CD4-positive, alpha-beta memory T cell (primary cell): Measurements from ENCODE around the gene ELP1. TPM values are rescaled to one million over a fixed set of nuclear protein-coding genes. Genes with fewer than 3 reads are reported as not detected.
"Not testable (repeated sequence)": the region's sequence is repeated elsewhere in the genome, so short reads cannot be mapped to it uniquely, and the experiment has no call there.

Experiments used
- CTCF ChIA-PET: fragments of 350-600 bp; sonication (Branson Sonifier 250); formaldehyde crosslinking; loops from one replicate; lab custom pipeline; 2021; ENCODE audit warnings: inconsistent platforms; ENCODE audit not compliant: partially characterized antibody; lab: Charles Lee
- POLR2A ChIA-PET: fragments of 350-600 bp; sonication (Branson Sonifier 250); formaldehyde crosslinking; loops from one replicate; lab custom pipeline; 2021; ENCODE audit not compliant: partially characterized antibody; lab: Charles Lee
- DNase-seq, 5 donors: peaks; one replicate each; pipeline versions ENCODE4 v3.0.0 to v3.0.0-alpha.2; 2020 to 2022; ENCODE audit warnings: mixed read lengths in 1 of 5
- H3K27ac ChIP-seq: one replicate; pipeline ENCODE4 v1.7.0; 2013; ENCODE audit warnings: low read depth, low read length
- H3K27me3 ChIP-seq: 2 replicates; pipeline ENCODE4 v1.7.0; 2013; ENCODE audit warnings: mild to moderate bottlenecking, low read length, moderate library complexity; ENCODE audit not compliant: insufficient read depth
- H3K36me3 ChIP-seq: 2 replicates; pipeline ENCODE4 v1.7.0; 2013; ENCODE audit warnings: mild to moderate bottlenecking, low read length, moderate library complexity; ENCODE audit not compliant: insufficient read depth
- H3K4me1 ChIP-seq: 2 replicates; pipeline ENCODE4 v1.7.0; 2013; ENCODE audit warnings: mild to moderate bottlenecking, low read length, moderate library complexity; ENCODE audit not compliant: insufficient read depth
- H3K4me3 ChIP-seq, 2 donors: one replicate each; pipeline ENCODE4 v1.7.0; 2013; ENCODE audit warnings: low read length in 2 of 2, mild to moderate bottlenecking in 1 of 2
- H3K9me3 ChIP-seq, 2 donors: one replicate each; pipeline ENCODE4 v1.7.0; 2013; ENCODE audit warnings: low read length in 2 of 2, control low read depth in 1 of 2; ENCODE audit not compliant: control insufficient read depth in 1 of 2
- H3K27ac Mint-ChIP-seq, 7 donors: one replicate each; pipeline ENCODE4 v1.8.0; 2020 to 2021; ENCODE audit warnings: mixed read lengths in 7 of 7, mild to moderate bottlenecking in 6 of 7, inconsistent platforms in 3 of 7, moderate library complexity in 3 of 7
- H3K27me3 Mint-ChIP-seq, 2 donors: one replicate each; pipeline ENCODE4 v1.8.0; 2020 to 2021; ENCODE audit warnings: mixed read lengths in 2 of 2
- H3K36me3 Mint-ChIP-seq, 2 donors: one replicate each; pipeline ENCODE4 v1.8.0; 2020 to 2021; ENCODE audit warnings: mixed read lengths in 2 of 2, inconsistent platforms in 1 of 2, mild to moderate bottlenecking in 1 of 2
- H3K4me1 Mint-ChIP-seq, 4 donors: one replicate each; pipeline ENCODE4 v1.8.0; 2020 to 2021; ENCODE audit warnings: mixed read lengths in 4 of 4, mild to moderate bottlenecking in 1 of 4
- H3K4me3 Mint-ChIP-seq, 8 donors: one replicate each; pipeline ENCODE4 v1.8.0; 2020 to 2021; ENCODE audit warnings: mixed read lengths in 8 of 8, mild to moderate bottlenecking in 7 of 8, moderate library complexity in 6 of 8, inconsistent platforms in 3 of 8
- H3K9me3 Mint-ChIP-seq, 8 donors: one replicate each; pipeline ENCODE4 v1.8.0; 2020 to 2021; ENCODE audit warnings: mixed read lengths in 8 of 8, mild to moderate bottlenecking in 5 of 8, inconsistent platforms in 3 of 8, moderate library complexity in 1 of 8
- intact Hi-C: fragments of 100-400 bp; cut with micrococcal nuclease; formaldehyde crosslinking; loops from one replicate; pipeline ENCODE4 v1.15.1; 2023
- polyA plus RNA-seq, 2 donors: library from polyadenylated mRNA; unstranded; fragments of 300-500 nt; fragmentation: Illumina TruSeq; gene quantifications; one replicate each; pipeline ENCODE4 v1.2.3, GENCODE V29; 2021
- total RNA-seq, 2 experiments: library from RNA; stranded (reverse); gene quantifications; one replicate each; pipeline ENCODE4 v1.2.3, GENCODE V29; 2021

ELP1 gene
- total and polyA plus RNA-seq, 4 experiments from 2014 or later, result 21.2 to 32.3 (median 25.3) TPM

DNA sequence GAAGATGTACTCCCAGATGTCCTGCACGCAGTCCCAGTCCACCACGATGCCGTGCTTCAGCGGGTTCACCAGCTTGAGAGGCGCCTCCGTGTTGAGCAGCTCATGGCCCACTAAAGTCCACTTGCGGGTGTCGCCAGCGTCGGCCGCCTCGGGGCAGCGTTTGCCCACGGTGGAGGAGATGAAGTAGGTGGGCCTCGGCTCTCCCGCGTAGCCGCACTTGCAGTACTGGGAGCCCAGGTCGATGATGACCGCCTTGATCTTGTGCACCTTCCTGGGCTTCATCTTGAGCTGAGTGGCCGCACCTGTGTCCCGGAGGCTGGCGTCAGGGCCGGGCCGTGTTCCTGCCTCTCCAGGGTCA lies 78.4 kb downstream of the ELP1 start:
- no peak overlapping the region for H3K4me3 ChIP-seq
- H3K27ac ChIP-seq, result no peak overlapping the region
- no peak overlapping the region for H3K4me3 Mint-ChIP-seq
- H3K27me3 ChIP-seq, result no peaks in the 10 kb centered on the region
- H3K9me3 Mint-ChIP-seq, result peaks cover 0 to 2% (median 0%) of the 10 kb centered on the region in 8 donors
- H3K27ac Mint-ChIP-seq, result no peak overlapping the region
- H3K4me1 ChIP-seq, result no peaks in the 10 kb centered on the region
- H3K4me1 Mint-ChIP-seq, result no peaks in the 10 kb centered on the region
- peaks cover 0 to 1% of the 10 kb centered on the region in 2 donors for H3K27me3 Mint-ChIP-seq
- intact Hi-C loops, result no loop called here
- H3K9me3 ChIP-seq, result no peaks in the 10 kb centered on the region
- ChIA-PET POLR2A (no interaction called here), CTCF (no interaction called here)
- H3K36me3 ChIP-seq, result no peaks in the 10 kb centered on the region
- H3K36me3 Mint-ChIP-seq, result no peaks in the 10 kb centered on the region
- no peak for DNase-seq

DNA sequence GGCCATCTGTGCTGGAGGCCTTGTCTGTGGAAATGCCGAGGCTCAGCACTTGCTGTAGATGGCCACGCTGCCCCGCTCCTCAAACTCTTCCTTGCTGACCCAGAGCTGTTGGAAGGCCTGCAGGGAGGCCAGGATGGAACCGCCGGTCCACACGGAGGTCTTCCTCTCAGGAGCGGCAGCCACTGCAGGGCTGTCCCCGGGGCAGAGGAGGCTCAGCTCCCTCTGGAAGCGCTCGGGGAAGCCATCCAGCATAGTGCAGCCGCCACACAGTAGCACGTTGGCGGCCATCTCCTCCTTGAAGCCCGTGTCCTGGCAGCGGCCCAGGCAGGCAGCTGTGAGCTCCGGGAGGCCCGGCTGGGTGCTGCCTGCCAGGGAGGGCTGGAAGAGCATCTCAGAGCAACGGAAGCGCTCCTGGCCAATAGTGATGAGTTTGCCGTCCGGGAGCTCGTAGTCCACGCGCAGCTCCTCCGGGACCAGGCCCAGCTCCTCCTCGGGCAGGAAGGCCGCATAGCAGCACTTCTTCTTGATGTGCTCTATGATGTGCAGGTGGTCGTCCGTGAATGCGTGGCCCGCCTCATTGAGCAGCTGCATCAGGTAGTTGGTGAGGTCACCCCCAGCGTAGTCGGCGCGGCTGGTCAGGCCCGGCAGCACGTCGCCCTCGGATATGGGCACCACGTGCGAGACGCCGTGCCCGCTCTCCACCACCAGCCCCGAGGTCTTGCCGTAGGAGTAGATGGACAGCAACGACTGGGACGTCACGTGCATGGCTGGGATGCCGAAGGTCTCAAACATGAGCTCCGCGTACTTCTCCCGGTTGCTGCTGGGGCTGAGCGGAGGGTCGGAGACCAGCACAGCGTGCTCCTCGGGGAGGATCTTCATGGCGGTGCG lies 79.0 kb downstream of the ELP1 start:
- Mint-ChIP-seq H3K9me3 (peaks cover 0 to 2% (median 0%) of the 10 kb centered on the region in 8 donors), H3K27me3 (peaks cover 0 to 1% of the 10 kb centered on the region in 2 donors), H3K27ac (no peak overlapping the region), H3K4me1 (no peaks in the 10 kb centered on the region), H3K36me3 (no peaks in the 10 kb centered on the region), H3K4me3 (no peak overlapping the region)
- POLR2A ChIA-PET, result no interaction called here
- Histone ChIP-seq H3K36me3 (no peaks in the 10 kb centered on the region), H3K4me3 (no peak overlapping the region), H3K4me1 (no peaks in the 10 kb centered on the region), H3K9me3 (no peaks in the 10 kb centered on the region), H3K27me3 (no peaks in the 10 kb centered on the region), H3K27ac (no peak overlapping the region)
- CTCF ChIA-PET, result no interaction called here
- no peak for DNase-seq
- intact Hi-C loops, result no loop called here

DNA sequence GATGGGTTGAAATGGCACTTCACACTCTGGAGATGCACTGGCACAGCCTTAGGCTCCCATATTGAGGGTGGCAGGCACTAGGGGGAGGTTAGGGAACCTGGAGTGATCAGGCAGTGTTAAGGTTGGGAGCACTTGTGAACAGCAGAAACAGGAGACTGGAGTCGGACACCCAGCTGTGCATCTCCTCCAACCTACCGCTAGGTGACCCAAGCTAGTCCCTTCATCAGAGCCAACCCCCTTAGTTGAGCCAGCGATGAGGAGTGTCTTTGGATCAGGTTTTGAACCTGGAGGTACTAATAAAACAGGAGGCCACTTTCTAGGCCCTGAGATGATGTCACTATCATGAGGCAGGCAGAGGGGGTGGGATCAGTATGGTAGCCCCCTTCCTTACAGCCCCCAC lies 79.8 kb downstream of the ELP1 start:
- H3K9me3 ChIP-seq, result no peaks in the 10 kb centered on the region
- DNase-seq, result no peak
- ChIA-PET POLR2A (no interaction called here), CTCF (no interaction called here)
- Mint-ChIP-seq H3K27ac (no peak overlapping the region), H3K4me3 (no peak overlapping the region), H3K9me3 (peaks cover 0 to 2% (median 0%) of the 10 kb centered on the region in 8 donors), H3K27me3 (peaks cover 0 to 1% of the 10 kb centered on the region in 2 donors), H3K36me3 (no peaks in the 10 kb centered on the region), H3K4me1 (no peaks in the 10 kb centered on the region)
- no peaks in the 10 kb centered on the region for H3K4me1 ChIP-seq
- no peak overlapping the region for H3K4me3 ChIP-seq
- H3K36me3 ChIP-seq, result no peaks in the 10 kb centered on the region
- intact Hi-C loops, result no loop called here
- no peaks in the 10 kb centered on the region for H3K27me3 ChIP-seq
- H3K27ac ChIP-seq, result no peak overlapping the region

DNA sequence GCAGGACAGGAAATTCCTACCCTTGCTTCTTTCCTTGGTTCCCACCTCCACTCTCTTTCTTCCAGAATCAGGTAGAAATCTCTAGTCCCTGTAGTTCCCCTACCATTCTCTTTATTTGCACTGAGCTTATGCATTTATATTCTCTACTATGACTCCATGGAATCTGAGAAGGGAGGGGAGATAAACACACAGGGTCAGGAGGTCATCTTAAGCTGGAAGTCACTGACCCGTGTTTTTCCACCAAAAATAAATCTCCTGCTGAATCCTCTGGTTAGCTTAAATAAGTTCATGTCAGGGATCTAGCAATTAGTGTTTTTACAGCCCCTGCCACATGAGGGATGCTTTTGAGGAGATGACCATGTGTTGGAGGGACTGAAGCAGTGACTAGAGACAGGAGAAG lies 81.8 kb downstream of the ELP1 start:
- Histone ChIP-seq H3K36me3 (no peaks in the 10 kb centered on the region), H3K9me3 (no peaks in the 10 kb centered on the region), H3K27ac (no peak overlapping the region), H3K4me3 (no peak overlapping the region), H3K4me1 (no peaks in the 10 kb centered on the region), H3K27me3 (no peaks in the 10 kb centered on the region)
- intact Hi-C loops, result no loop called here
- Mint-ChIP-seq H3K27ac (no peak overlapping the region), H3K4me1 (no peaks in the 10 kb centered on the region), H3K27me3 (peaks cover 1 to 2% of the 10 kb centered on the region in 2 donors), H3K36me3 (no peaks in the 10 kb centered on the region), H3K4me3 (no peak overlapping the region), H3K9me3 (peaks cover 0 to 2% (median 0%) of the 10 kb centered on the region in 8 donors)
- ChIA-PET CTCF (interaction anchor here (1.2 to 1.5 kb wide), 2 partner anchors 22 to 102 kb away, joined by 3 to 6 read pairs; no protein-coding TSS in a partner anchor), POLR2A (no interaction called here)
- no peak for DNase-seq

DNA sequence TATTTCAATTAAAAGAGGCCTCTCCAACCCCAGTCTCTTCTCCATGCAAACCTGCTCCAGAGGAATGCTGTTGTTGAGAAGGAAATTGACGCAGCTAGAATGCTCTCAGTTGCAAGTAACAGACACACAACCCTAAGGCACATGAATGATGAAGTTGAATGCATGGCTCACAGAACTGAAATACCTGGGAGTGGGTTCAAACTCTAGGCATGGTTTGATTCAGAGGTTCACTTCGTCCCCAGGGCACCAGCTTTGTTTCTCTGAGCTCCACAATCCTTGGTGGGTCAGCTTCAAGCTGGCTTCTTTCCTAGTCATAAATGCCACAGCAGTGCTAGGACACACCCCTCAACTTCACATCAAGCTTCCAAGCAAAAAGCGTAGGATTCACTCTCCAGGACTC lies 82.8 kb downstream of the ELP1 start:
- no peak for DNase-seq
- no peak overlapping the region for H3K27ac Mint-ChIP-seq
- H3K9me3 Mint-ChIP-seq, result peaks cover 0 to 2% (median 0%) of the 10 kb centered on the region in 8 donors
- Histone ChIP-seq H3K36me3 (no peaks in the 10 kb centered on the region), H3K4me3 (no peak overlapping the region), H3K27me3 (no peaks in the 10 kb centered on the region), H3K9me3 (no peaks in the 10 kb centered on the region), H3K4me1 (no peaks in the 10 kb centered on the region), H3K27ac (no peak overlapping the region)
- H3K4me1 Mint-ChIP-seq, result no peaks in the 10 kb centered on the region
- no peaks in the 10 kb centered on the region for H3K36me3 Mint-ChIP-seq
- peaks cover 0 to 2% of the 10 kb centered on the region in 2 donors for H3K27me3 Mint-ChIP-seq
- POLR2A ChIA-PET, result no interaction called here
- H3K4me3 Mint-ChIP-seq, result no peak overlapping the region
- CTCF ChIA-PET, result interaction anchor here (1.2 to 1.5 kb wide), 2 partner anchors 23 to 103 kb away, joined by 3 to 6 read pairs; no protein-coding TSS in a partner anchor
- intact Hi-C loops, result no loop called here

GRCh38 chr9:108850293-108850897 lies 83.5 kb downstream of the ELP1 start:
- ChIA-PET POLR2A (no interaction called here), CTCF (no interaction called here)
- H3K4me1 Mint-ChIP-seq, result no peaks in the 10 kb centered on the region
- intact Hi-C loops, result no loop called here
- no peaks in the 10 kb centered on the region for H3K36me3 Mint-ChIP-seq
- no peak for DNase-seq
- H3K4me1 ChIP-seq, result no peaks in the 10 kb centered on the region
- H3K27me3 Mint-ChIP-seq, result peaks cover 0 to 2% of the 10 kb centered on the region in 2 donors
- H3K27ac Mint-ChIP-seq, result no peak overlapping the region
- no peak overlapping the region for H3K27ac ChIP-seq
- H3K36me3 ChIP-seq, result no peaks in the 10 kb centered on the region
- no peak overlapping the region for H3K4me3 Mint-ChIP-seq
- H3K9me3 Mint-ChIP-seq, result no peaks in the 10 kb centered on the region
- no peak overlapping the region for H3K4me3 ChIP-seq
- H3K9me3 ChIP-seq, result no peaks in the 10 kb centered on the region
- no peaks in the 10 kb centered on the region for H3K27me3 ChIP-seq

DNA sequence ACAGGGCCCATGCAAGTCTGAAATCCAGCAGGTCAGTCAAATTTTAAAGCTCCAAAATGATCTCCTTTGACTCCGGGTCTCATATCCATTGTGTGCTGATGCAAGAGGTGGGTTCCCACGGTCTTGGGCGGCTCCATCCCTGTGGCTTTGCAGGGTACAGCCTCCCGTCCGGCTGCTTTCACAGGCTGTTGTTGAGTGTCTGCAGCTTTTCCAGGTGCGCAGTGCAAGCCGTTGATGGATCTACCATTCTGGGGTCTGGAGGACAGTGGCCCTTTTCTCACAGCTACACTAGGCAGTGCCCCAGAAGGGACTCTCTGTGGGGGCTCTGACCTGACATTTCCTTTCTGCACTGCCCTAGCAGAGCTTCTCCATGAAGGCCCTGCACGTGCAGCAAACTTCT lies 85.6 kb downstream of the ELP1 start:
- H3K9me3 Mint-ChIP-seq, DNase-seq, intact Hi-C loops, H3K36me3 ChIP-seq, H3K27me3 ChIP-seq, H3K4me1 Mint-ChIP-seq, H3K27ac ChIP-seq, H3K4me3 Mint-ChIP-seq, H3K4me3 ChIP-seq, H3K4me1 ChIP-seq, CTCF ChIA-PET, H3K27me3 Mint-ChIP-seq, POLR2A ChIA-PET, H3K9me3 ChIP-seq, H3K36me3 Mint-ChIP-seq, H3K27ac Mint-ChIP-seq: not testable (repeated sequence)
